GM18519 (cell line): ENCODE measurements around the gene GRM4.
"Not testable (repeated sequence)": the region's sequence is repeated elsewhere in the genome, so short reads cannot be mapped to it uniquely, and the experiment has no call there.

Experiments
- ATAC-seq: cut with Tn5 transposase; IDR thresholded peaks from one replicate; pipeline ENCODE4 v1.9.1; 2021; ENCODE audit warnings: mild to moderate bottlenecking, moderate library complexity; ENCODE audit not compliant: unreplicated experiment, low FRiP score

Gene GRM4

DNA sequence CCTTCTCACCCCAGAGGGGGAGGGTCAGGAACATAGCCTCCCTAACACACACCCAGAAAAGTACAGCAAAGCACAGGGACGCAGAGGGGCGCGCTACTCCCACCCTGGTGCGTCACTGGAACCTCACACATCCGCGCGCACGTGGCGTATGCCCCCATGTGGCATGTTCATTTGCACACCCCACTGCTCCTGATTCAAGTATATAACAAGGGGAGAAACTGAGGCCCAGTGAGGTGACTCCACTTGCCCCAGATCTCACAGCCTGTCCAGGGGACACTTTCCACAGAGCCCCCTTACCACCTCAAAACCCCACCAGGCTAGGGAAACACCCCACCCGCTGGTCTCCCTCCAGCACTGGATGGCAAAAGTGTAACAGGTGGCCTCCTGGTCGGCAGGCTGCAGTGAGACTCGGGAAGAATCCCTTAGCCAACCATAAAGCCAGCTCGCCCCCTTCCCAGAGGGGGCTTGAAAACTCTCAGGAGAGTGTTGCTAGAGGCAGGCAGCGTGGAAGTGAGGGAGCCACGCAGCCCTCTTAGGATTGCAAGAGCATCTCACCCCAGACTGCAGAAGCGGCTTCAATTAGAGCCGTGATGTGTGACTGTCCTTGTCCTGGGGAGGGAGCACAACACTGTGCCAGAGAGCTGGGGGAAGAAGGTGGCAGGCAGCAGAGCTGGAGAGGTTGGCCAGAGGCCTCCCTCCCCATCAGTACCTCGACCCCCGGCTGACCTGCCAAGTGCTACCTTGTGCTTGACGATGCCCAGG, at the start of gene GRM4:
Gene GRM4 (minus strand): TSS at position 67 of the 762 bp plus-strand sequence. CDS start 12,591 bp downstream, outside the sequence.
- ATAC-seq: no peak

DNA sequence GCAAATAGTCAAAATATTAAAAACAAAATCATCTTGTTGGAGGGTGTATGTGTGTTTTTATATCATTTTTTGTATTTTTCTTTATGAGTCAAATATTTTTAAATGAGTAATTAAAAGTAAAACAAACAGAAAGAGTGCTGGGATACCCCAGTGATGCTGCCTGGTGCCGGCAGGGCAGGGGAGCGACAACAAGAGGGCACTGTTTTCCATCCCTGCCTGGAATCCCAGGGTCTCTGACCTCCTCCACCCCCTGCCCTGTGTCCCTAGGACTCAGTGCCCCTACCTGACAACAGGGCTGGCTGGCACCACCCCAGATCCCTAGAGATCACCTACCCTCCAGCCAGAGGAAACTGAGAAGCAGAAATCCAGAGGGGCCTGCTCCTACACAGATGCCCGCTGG, 48.9 kb upstream of the GRM4 start:
- ATAC-seq: no peak

DNA sequence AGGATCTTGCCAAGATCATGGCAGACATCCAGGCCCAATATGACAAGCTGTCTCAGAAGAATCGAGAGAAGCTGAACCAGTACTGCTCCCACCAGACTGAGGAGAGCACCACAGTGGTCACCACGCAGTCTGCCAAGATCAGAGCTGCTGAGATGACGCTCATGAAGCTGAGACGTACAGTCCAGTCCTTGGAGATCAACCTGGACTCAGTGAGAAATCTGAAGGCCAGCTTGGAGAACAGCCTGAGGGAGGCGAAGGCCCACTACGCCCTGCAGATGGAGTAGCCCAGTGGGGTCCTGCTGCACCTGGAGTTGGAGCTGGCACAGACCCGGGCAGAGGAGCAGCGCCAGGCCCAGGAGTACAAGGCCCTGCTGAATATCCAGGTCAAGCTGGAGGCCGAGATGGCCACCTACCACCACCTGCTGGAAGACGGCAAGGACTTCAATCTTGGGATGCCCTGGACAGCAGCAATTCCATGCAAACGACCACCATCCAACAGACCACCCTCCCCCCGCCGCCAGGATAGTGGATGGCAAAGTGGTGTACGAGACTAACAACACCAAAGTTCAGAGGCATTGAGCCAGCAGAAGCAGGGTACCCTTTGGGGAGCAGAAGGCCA, 44.7 kb upstream of the GRM4 start:
- no peak for ATAC-seq

DNA sequence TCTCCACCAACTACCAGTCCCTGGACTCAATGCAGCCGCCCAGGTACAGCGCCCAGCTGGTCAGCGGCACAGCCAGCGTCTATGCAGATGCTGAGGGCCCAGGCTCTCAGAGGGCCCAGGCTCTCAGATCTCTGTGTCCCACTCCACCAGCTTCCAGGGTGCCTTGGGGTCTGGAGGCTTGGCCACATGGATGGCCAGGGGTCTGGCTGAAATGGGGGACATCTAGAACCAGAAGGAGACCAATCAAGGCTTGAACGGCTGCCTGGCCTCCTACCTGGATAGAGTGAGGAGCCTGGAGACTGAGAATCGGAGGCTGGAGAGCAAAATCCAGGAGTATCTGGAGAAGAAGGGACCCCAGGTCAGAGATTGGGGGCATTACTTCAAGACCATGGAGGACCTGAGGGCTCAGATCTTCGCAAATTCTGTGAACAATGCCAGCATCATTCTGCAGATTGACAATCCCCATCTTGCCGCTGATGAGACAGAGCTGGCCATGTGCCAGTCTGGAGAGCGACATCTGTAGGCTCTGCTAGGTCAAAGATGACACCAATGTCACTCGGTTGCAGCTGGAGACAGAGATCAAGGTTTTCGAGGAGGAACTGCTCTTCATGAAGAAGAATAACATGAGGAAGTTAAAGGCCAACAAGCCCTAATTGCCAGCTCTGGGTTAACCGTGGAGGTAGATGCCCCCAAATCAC, 44.1 kb upstream of the GRM4 start:
- no peak for ATAC-seq

DNA sequence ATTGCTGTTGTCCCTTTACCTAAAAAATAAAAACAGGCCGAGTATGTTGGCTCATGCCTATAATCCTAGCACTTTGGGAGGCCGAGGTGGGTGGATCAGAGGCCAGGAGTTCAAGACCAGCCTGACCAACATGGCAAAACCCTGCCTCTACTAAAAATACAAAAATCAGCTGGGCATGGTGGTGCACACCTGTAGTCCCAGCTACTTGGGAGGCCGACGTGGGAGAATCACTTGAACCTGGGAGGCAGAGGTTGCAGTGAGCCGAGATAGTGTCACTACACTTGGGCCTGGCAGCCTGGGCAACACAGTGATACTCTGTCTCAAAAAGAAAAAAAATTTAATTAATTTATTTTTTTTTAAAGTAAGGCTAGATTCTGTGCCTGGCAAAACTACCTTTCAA, 38.8 kb upstream of the GRM4 start:
- not testable (repeated sequence) for ATAC-seq

DNA sequence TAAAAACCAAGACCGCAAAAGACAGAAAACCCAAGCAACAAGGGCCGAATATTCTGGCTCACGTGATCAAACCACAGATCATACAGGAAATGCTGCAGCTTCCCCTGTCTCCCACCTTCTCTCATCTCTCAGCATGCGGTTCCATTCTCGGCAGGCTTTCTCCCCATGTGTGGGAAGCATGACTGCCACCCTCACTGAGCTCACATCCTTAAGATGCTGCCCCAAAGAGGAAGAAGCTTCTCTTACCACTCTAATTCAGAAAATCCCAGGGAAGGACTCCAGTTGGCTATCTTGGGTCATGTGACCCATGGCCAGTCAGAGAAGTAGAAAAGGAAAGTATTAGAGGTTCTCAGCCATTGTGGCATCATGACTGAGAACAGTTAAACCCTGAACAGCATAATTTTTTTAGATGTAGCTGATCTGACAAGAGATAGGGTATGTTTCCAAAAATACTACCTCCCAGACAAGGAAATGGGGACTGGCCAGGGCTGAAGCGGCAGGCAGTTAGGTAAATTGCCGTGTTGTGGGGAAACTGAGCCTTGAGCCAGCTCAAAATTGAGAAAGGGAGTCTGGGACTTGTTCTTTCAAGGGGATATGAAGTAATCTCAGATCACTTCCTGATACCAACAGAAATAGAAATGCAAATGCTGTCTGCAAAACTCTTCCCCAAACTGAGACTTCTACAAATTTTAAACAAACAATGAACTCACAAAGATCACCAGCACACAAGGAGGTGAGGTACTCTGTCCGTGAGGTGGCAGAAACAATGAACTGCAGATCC, 37.1 kb upstream of the GRM4 start:
- ATAC-seq: no peak

DNA sequence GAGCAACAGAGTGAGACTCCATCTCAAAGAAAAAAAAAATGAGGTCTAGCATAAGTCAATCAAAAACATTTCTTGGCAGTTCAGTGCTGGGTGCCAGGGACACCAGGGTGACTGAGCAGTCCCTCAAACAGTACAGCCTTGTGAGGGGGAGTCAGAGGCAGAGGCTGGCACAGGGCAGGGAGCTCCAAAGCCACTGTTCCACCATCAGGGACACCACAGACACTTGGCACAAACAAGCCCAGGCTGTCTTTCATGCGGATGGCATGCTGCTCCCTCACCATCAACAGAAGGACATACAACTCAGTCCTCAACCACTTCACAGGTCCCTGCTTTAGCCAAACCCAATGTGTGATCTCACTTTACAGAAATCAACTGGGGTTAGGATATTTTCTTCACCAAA, 36.0 kb upstream of the GRM4 start:
- ATAC-seq: no peak

DNA sequence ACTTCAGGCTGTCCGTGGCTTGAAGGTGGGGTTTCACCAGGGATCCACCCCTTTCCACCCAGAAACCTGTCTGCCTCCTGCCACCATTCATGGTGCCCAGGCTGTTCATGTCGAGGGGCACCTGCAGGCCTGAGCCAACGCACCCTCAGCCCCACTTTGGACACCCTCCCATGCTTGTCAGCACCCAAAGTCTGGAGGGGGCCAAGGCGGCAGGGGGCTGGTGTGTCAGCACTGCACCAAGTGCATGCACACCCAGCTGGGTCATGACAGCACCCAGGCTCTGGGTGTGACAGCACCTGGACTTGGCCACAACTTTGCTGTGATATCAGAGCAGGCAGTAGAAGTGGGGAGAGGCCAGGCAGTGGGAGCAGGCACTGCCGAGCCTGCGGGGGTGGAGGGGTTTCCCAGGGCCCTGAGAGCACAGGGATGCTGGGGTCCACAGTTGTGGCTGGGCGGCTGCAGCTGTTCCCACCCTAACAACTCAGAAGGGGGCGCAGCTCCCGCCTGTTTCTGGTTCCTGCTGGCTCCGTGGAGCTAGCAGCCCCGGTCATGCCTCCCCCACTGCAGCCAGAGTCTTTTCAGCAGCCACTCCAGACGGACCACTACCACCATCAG, 33.3 kb upstream of the GRM4 start:
- no peak for ATAC-seq

DNA sequence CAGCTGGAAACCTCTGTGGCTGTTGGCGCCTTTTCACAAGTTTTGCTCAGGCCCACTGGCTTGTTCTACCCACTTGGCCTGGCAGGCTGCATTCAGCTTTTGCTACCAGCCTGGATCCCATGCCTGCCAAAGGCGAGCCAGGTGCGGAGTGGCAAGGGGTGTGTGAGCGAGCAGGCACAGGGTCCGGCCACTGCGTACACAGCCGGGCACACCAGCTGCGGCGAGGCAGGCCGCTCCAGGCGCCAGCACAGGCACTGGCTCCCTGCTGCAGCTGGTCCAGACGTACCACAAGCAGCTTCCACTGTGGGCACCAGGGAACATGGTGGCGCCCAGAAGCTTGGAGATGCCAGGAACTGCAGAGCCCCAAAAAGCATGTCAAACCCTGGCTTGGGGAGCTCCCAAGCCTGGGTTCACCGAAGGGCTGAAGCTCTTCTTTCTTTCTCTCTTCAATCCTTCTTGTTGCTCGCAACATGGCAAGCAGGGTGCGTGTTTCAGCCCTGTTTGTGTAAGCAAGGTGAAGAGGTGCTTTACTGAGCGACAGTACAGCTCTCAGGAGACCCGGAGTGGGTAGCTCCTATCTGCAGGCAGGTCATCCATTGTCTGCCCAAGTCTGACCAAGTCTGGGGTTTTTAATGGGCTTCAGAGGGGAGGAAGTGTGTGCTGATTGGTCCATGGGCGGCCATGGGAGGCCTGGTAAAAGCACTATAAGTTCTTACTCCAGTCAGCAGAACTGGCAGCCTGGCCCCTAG, 32.6 kb upstream of the GRM4 start:
- no peak for ATAC-seq

DNA sequence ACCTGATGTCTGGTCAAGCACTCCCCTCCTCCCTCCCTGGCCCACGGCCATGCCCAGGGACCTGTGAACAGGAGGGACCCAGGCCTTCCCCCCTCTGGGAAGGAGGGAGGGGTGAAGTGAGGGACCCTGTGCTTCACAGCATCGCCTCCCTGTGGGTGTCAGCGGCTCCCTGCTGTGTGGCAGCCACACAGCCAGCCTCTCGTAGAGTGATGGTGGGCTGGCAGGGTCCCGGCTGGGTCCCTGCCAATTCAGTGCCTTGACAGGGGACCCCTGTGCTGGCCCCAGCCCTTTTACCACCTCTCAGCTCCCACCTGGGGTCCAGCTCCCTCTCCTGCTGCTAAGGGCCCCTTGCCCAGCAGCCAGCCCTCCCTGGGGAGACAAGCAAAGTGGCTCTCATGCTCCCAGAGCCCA, 31.3 kb upstream of the GRM4 start:
- ATAC-seq: no peak

DNA sequence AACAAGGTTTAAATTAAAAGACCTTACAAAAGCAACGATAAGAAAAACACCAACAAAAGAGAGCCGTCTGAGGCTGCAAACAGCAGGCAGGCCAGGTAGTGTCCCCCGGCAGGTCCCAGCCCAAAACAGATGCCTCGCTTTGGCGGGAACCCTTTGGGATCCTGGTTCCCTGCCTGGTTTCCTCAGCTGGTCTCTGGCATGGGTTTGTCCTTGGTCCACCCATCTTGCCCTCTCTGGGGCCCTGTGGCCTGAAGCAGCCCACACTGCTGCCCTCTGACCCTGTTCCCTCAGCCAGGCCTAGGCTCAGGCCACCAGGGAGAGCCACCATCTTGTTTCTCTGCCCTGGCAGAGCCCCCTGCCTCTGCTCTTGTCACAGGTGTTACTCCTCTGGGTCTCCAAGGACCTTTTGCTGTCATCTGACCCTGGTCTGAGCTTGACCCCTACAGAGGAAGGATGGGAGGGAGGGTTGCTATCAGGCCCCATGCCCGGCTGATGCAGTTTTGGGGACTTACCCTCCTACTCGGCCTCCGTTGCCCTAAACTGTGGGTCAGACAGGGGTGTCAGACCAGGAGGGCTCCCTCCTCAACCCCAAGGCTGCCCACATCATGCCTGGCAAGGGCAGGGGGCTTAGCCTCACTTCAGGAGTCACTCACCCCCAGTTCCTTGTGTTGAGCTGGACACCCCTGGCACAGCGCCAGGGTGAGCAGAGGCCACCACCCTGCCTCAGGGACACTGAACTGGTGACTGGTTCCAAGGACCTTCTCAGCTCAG, 30.6 kb upstream of the GRM4 start:
- ATAC-seq: no peak

DNA sequence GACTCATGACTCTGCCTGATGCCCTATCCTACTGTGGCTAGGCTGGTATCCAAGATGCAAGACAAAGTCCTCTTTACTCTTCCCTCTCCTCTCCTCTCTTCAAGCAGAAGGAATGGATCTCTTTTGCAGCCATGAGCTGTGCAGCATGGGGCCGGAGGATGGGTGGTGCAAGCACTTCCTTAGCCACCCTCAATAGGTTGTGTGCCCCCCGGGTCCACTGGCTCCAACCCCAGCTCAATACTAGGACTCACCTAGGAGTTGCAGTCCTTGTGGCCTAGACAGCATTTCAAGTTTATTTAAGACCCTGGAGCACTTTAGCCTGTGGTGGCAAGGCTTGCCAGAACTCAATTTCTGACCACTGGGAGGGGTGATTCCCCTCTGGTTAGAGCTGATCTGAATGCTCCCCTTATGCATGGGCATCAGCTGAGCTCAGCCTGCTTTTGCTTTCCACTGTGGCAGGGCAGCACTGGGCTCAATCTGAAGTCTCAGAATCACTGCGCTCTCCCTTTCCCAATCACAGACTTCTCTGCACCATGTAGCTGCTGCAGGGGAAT, 29.0 kb upstream of the GRM4 start:
- ATAC-seq: no peak

DNA sequence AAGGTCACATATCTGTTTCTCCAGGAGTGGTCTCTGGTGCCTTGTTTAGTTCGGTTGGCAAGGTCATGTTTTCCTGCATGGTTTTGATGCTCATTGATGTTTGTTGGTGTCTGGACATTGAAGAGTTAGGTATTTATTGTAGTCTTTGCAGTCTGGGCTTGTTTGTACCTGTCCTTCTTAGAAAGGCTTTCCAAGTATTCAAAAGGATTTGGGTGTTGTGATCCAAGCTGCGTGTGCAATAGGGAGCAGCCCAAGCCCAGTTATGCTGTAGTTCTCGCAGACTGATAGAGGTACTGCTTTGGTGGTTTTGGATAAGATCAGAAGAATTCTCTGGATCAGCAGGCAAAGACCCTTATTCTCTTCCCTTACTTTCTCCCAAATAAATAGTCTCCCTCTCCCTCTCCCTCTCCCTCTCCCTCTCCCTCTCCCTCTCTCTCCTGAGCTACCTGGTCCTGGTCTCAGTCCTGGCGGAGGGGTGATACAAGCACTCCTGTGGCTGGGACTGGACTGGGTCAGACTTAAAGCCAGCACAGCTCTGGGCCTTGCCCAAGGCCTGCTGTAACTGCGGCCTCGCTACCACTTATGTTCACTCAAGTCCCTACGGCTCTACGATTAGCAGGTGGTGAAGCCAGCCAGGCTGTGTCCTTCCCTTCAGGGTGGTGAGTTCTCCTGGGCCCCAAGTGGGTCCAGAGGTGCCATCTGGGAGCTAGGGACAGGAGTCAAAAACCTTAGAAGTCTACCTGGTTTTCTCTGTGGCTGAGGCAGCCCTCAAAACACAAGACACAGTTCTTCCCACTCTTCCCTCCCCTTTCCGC, 27.3 kb upstream of the GRM4 start:
- ATAC-seq: no peak

DNA sequence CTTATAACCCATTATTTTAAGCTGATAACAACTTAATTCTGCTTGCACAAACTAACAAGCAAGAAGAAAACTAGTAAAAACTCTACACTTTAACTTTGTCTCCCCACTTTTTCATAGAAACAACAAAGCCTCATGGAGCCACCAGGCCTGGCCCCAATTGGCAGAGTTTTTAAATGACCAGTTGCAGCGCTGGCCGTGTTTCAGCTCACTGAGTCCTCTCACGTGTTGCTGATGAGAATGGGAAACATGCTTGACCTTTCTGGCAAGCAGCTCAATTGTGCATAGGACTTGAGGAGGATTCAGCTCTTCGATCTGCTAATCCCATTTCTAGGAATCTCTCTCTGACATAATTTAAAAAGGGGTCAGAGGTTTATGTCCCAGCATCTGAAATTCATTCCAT, 24.5 kb upstream of the GRM4 start:
- no peak for ATAC-seq

DNA sequence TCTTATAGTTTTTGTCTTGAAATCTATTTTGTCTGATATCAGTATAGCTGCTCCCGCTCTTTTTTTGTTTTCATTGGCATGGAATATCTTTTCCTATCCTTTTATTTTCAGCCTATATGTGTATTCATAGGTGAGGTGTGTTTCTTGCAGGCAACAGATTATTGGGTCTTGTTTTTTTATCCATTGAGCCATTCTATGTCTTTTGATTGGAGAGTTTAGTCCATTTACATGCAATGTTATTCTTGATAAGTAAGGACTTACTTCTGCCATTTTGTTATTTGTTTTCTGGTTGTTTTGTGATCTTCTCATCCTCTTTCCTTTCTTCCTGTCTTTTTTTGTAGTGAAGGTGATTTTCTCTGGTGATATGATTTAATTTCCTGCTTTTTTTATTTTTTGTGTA, 24.0 kb upstream of the GRM4 start:
- ATAC-seq: no peak

DNA sequence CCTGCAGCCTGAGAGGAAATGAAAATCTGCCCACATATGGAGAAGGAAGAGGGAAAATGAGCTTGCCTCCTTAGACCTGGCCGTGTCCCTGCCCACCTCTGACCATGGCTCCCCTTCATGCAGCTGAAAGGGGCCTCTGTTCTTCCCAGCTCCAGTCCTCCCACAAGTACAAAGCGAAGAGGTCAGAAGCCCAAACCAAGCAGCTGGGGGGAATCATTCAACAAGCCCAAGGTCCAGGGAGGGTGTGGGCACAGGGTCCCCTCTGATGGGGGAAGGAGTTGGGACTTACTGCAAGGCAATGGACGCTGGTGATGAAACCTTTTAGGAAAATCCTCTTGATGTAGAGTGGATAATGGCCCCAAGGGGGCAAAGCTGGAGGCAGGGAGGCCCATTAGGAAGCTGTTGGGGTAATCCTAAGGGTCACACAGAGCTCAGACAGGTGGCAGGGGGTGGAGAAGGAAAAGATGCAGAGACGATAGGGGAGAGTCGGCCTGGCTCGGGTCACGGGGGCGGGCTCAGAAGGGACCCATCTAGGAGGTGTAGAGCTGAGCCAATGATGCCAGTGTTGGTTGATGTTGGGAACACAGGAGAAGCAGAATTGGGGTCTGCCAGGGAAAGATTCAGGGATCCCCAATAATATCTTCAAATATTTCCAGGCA, 16.1 kb upstream of the GRM4 start:
- no peak for ATAC-seq

DNA sequence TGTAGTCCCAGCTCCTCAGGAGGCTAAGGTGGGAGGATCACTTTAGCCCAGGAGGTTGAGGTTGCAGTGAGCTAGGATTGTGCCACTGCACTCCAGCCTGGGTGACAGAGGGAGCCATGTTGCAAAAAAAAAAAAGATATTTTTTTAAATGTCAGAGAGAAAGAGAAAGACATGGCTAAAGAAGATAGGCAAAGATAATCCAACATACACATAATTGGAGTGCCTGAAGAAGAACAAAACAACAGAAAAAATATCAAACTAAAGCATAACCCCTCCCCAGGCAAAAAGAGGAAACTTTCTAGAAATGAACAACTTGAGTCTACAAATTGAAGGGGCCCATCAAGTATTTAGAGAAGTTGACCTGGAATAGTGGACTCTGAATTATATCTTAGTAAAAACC, 14.0 kb upstream of the GRM4 start:
- no peak for ATAC-seq
